GM12801 (cell line): ENCODE results near the gene MRPL9.

ENCODE experiments used
- TF ChIP-seq, protein P1 (sequence below): IDR thresholded peaks from one replicate; pipeline ENCODE4 v1.5.1; 2011; ENCODE audit warnings: control low read depth; ENCODE audit not compliant: insufficient read length; ENCODE audit errors: extremely low read depth

The MRPL9 gene

DNA sequence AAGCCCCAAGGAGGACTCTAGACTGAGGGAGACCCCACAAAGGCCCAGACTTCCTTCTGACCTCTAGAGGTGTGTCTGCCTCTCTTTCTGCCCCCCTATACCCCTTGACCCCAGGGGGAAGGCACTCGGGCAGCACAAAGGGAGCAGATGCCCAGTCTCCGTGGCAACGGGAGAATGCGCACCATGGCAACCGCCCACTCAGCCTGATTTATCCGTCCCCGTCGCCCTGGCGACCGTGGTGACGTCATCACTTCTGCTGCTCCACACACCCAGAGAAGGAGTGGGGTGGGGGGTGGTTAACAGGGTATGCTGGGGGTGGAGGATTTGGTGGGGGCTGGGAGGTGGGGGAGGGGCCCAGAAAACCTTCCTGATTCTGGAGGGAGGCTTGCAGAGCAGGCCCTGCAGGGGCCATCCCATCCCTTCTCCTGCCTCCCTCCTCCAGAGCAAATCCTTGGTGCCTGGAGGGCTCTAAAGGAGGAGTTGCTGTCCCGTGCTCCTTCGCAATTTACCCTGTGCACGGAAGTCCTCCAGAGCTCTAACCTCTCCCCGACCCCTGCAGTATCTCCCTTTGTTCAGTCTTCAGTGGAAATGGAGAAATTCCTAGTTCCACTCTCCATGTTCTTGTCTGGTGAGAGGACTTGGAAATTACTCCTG, 53.0 kb downstream of the MRPL9 start:
- TF ChIP-seq, protein P1, sequence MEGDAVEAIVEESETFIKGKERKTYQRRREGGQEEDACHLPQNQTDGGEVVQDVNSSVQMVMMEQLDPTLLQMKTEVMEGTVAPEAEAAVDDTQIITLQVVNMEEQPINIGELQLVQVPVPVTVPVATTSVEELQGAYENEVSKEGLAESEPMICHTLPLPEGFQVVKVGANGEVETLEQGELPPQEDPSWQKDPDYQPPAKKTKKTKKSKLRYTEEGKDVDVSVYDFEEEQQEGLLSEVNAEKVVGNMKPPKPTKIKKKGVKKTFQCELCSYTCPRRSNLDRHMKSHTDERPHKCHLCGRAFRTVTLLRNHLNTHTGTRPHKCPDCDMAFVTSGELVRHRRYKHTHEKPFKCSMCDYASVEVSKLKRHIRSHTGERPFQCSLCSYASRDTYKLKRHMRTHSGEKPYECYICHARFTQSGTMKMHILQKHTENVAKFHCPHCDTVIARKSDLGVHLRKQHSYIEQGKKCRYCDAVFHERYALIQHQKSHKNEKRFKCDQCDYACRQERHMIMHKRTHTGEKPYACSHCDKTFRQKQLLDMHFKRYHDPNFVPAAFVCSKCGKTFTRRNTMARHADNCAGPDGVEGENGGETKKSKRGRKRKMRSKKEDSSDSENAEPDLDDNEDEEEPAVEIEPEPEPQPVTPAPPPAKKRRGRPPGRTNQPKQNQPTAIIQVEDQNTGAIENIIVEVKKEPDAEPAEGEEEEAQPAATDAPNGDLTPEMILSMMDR: no peak
